Stimulated activated CD8-positive, alpha-beta memory T cell treated with anti-CD3 and anti-CD28 coated beads, Interleukin-15, amount 100 ng/mL, for 48 hours (primary cell): Measurements from ENCODE around the gene DENND1A.

Source experiments
- DNase-seq, 2 donors: peaks; one replicate each; pipeline ENCODE4 v3.0.0-alpha.2; 2020; ENCODE audit warnings: low read depth in 2 of 2

The DENND1A gene

GRCh38 chr9:123725389-123725788 lies 204.5 kb downstream of the DENND1A start:
- no peak for DNase-seq

GRCh38 chr9:123724211-123724796 lies 205.6 kb downstream of the DENND1A start:
- DNase-seq = no peak

- DNase-seq = no peak
Measured at GRCh38 chr9:123723135-123723875, 206.6 kb downstream of the DENND1A start.

- DNase-seq = no peak
Measured at GRCh38 chr9:123722378-123722777, 207.5 kb downstream of the DENND1A start.

GRCh38 chr9:123718188-123718587 lies 211.7 kb downstream of the DENND1A start:
- no peak for DNase-seq

GRCh38 chr9:123717581-123718175 lies 212.2 kb downstream of the DENND1A start:
- DNase-seq = no peak

- DNase-seq = no peak
Measured at GRCh38 chr9:123716339-123716945, 213.5 kb downstream of the DENND1A start.

GRCh38 chr9:123715258-123715657 lies 214.7 kb downstream of the DENND1A start:
- DNase-seq = no peak

- DNase-seq = no peak
Measured at GRCh38 chr9:123713282-123713681, 216.6 kb downstream of the DENND1A start.

GRCh38 chr9:123712399-123712798 lies 217.5 kb downstream of the DENND1A start:
- DNase-seq = no peak

- no peak for DNase-seq
Measured at GRCh38 chr9:123710299-123710698, 219.6 kb downstream of the DENND1A start.

- no peak for DNase-seq
Measured at GRCh38 chr9:123702483-123702882, 227.4 kb downstream of the DENND1A start.

GRCh38 chr9:123697686-123698085 lies 232.2 kb downstream of the DENND1A start:
- no peak for DNase-seq

GRCh38 chr9:123696476-123696875 lies 233.4 kb downstream of the DENND1A start:
- no peak for DNase-seq

GRCh38 chr9:123695386-123695785 lies 234.5 kb downstream of the DENND1A start:
- DNase-seq = no peak

- DNase-seq = no peak
Measured at GRCh38 chr9:123691765-123692303, 238.1 kb downstream of the DENND1A start.

GRCh38 chr9:123689701-123690428 lies 240.1 kb downstream of the DENND1A start:
- no peak for DNase-seq

GRCh38 chr9:123687246-123687751 lies 242.6 kb downstream of the DENND1A start:
- no peak for DNase-seq

- DNase-seq = no peak
Measured at GRCh38 chr9:123686829-123687192, 243.1 kb downstream of the DENND1A start.

- no peak for DNase-seq
Measured at GRCh38 chr9:123686131-123686828, 243.6 kb downstream of the DENND1A start.

GRCh38 chr9:123685489-123686083 lies 244.3 kb downstream of the DENND1A start:
- DNase-seq = no peak
